Spleen (tissue), 11 donors: ENCODE data around the gene ZNF777. TPM values are rescaled to one million over a fixed set of nuclear protein-coding genes. Genes with fewer than 3 reads are reported as not detected.

Experiments used
- DNase-seq: peaks from one replicate; pipeline ENCODE4 v3.0.0-alpha.2; 2020
- H3K27ac ChIP-seq, 8 donors: fragments of 200-600 bp; sonication (generic) in 7 of 8; 1 replicate in 4 of 8; 2 replicates in 4 of 8; pipeline versions ENCODE4 v1.5.0 to v1.8.0; 2016 to 2021; ENCODE audit warnings: inconsistent platforms in 4 of 8, mild to moderate bottlenecking in 4 of 8, moderate library complexity in 1 of 8
- H3K27me3 ChIP-seq, 7 donors: fragments of 200-600 bp; sonication (generic) in 6 of 7; replicated peaks in 1 of 7; 1 replicate in 4 of 7; 2 replicates in 3 of 7; pipeline versions ENCODE4 v1.5.0 to v1.8.0; 2016 to 2021; ENCODE audit warnings: inconsistent platforms in 3 of 7, mild to moderate bottlenecking in 1 of 7
- H3K36me3 ChIP-seq, 6 donors: fragments of 200-600 bp; sonication (generic) in 5 of 6; 1 replicate in 4 of 6; 2 replicates in 2 of 6; pipeline versions ENCODE4 v1.5.0 to v1.8.0; 2016 to 2021; ENCODE audit warnings: inconsistent platforms in 2 of 6
- H3K4me1 ChIP-seq, 6 donors: fragments of 200-600 bp; sonication (generic) in 5 of 6; 1 replicate in 3 of 6; 2 replicates in 3 of 6; pipeline versions ENCODE4 v1.5.0 to v1.8.0; 2016 to 2021; ENCODE audit warnings: inconsistent platforms in 3 of 6
- H3K4me3 ChIP-seq, 8 donors: fragments of 200-600 bp; sonication (generic) in 7 of 8; 1 replicate in 4 of 8; 2 replicates in 4 of 8; pipeline versions ENCODE4 v1.5.0 to v1.8.0; 2016 to 2021; ENCODE audit warnings: inconsistent platforms in 4 of 8, mild to moderate bottlenecking in 4 of 8, moderate library complexity in 2 of 8
- H3K9me3 ChIP-seq, 8 donors: fragments of 200-600 bp; sonication (generic) in 7 of 8; 1 replicate in 4 of 8; 2 replicates in 4 of 8; pipeline versions ENCODE4 v1.5.0 to v1.8.0; 2016 to 2021; ENCODE audit warnings: inconsistent platforms in 4 of 8
- CTCF ChIP-seq, 11 experiments: fragments of 200-600 bp in 7 of 11; fragments of 450-650 bp in 4 of 11; sonication (generic) in 4 of 11; IDR thresholded peaks in 8 of 11; conservative IDR thresholded peaks in 3 of 11; 1 replicate in 7 of 11; 2 replicates in 4 of 11; pipeline versions ENCODE4 v1.4.0 to v1.8.0; 2016 to 2021; ENCODE audit warnings: antibody characterized with exemption in 11 of 11, inconsistent platforms in 4 of 11, mild to moderate bottlenecking in 1 of 11
- POLR2A ChIP-seq, 3 donors: fragments of 450-650 bp; IDR thresholded peaks; one replicate each; pipeline ENCODE4 v1.5.1; 2017; ENCODE audit warnings: antibody characterized with exemption in 3 of 3, mild to moderate bottlenecking in 1 of 3
- POLR2AphosphoS5 ChIP-seq, 3 donors: sonication (generic); formaldehyde crosslinking; IDR thresholded peaks; one replicate each; pipeline ENCODE4 v1.5.1; 2017; ENCODE audit warnings: antibody characterized with exemption in 3 of 3
- WGBS, 5 donors: extraction: QIAGEN DNeasy Blood & Tissue Kit in 3 of 5; methylation state at CpG; one replicate each; pipeline versions ENCODE4 v1.1.5 to v1.1.7; 2013 to 2018; 5-methylcytosine and 5-hydroxymethylcytosine counted together
- intact Hi-C: fragments of 100-400 bp; cut with DNase I; formaldehyde crosslinking; loops from one replicate; pipeline ENCODE4 v1.15.0; 2023; ENCODE audit warnings: low total_unique reads
- polyA plus RNA-seq, 3 donors: library from polyadenylated mRNA; stranded (reverse); fragments of 200-250 nt; gene quantifications; one replicate each; pipeline ENCODE4 v1.2.1, GENCODE V29; 2013
- total RNA-seq, 7 donors: library from RNA; depleted of rRNA in 3 of 7; stranded (reverse); fragments of >200 nt in 3 of 7; fragmentation: NEBNext Ultra II Directional in 4 of 7; extraction: Animal tissue kit (Norgen Biotek cat#: 25700) in 4 of 7; gene quantifications; one replicate each; pipeline versions ENCODE4 v1.1.0 to v1.2.1, GENCODE V29; 2016 to 2021
- donor health status: healthy with polysubstance abuse.
- donor health status: DM: no; HTN: no; CAD: no; lungs with moderate emphysema.
- donor health status: DM: no; HTN: no; CAD: no.
- donor health status: Bipolar disorder and iron deficiency.
- donor health status: healthy.
- donor health status: DM: no; HTN: no; CAD: no.
- donor health status: DM: yes; HTN: yes; CAD: no.

The ZNF777 gene
- total and polyA plus RNA-seq, 10 donors, result 3.4 to 12.6 (median 10.1) TPM

GRCh38 chr7:149456506-149457421 is 4.1 kb downstream of the ZNF777 start:
- H3K4me1 ChIP-seq, result peaks cover 9 to 46% (median 25%) of the 10 kb centered on the region in 6 donors
- intact Hi-C loops, result no loop called here
- H3K36me3 ChIP-seq, result peaks cover 0 to 54% (median 34%) of the 10 kb centered on the region in 6 donors
- WGBS, 5 donors, result 85 to 90% (median 89%) methylated on average over 11 of the region's 11 CpGs
- no peaks in the 10 kb centered on the region for H3K9me3 ChIP-seq
- TF ChIP-seq POLR2AphosphoS5 (IDR thresholded peaks at IDR 0.05), result no peak
- no peak for TF ChIP-seq CTCF (IDR thresholded peaks at IDR 0.05 in 8 of 11, conservative IDR thresholded peaks at IDR 0.05 in 3 of 11)
- no peak for TF ChIP-seq POLR2A (IDR thresholded peaks at IDR 0.05)
- H3K27me3 ChIP-seq, result peaks cover 0 to 19% (median 0%) of the 10 kb centered on the region in 7 donors
- H3K4me3 ChIP-seq, result no peak overlapping the region
- no peak for DNase-seq
- H3K27ac ChIP-seq, result no peak overlapping the region

GRCh38 chr7:149455175-149455950 is 5.5 kb downstream of the ZNF777 start:
- 89 to 96% (median 92%) methylated on average over 24 of the region's 24 CpGs for WGBS, 5 donors
- intact Hi-C loops, result no loop called here
- H3K36me3 ChIP-seq, result peaks cover 0 to 68% (median 44%) of the 10 kb centered on the region in 6 donors
- H3K4me1 ChIP-seq, result peaks cover 9 to 37% (median 20%) of the 10 kb centered on the region in 6 donors
- H3K4me3 ChIP-seq, result no peak overlapping the region
- TF ChIP-seq POLR2A (IDR thresholded peaks at IDR 0.05), result no peak
- no peak for TF ChIP-seq POLR2AphosphoS5 (IDR thresholded peaks at IDR 0.05)
- no peak for TF ChIP-seq CTCF (IDR thresholded peaks at IDR 0.05 in 8 of 11, conservative IDR thresholded peaks at IDR 0.05 in 3 of 11)
- no peaks in the 10 kb centered on the region for H3K9me3 ChIP-seq
- no peak for DNase-seq
- H3K27me3 ChIP-seq, result peaks cover 0 to 8% (median 0%) of the 10 kb centered on the region in 7 donors
- no peak overlapping the region for H3K27ac ChIP-seq

- Histone ChIP-seq H3K27ac (no peak overlapping the region), H3K36me3 (peaks cover 0 to 74% (median 51%) of the 10 kb centered on the region in 6 donors), H3K9me3 (no peaks in the 10 kb centered on the region), H3K4me3 (no peak overlapping the region), H3K27me3 (peaks cover 0 to 7% (median 0%) of the 10 kb centered on the region in 7 donors), H3K4me1 (peaks cover 9 to 37% (median 19%) of the 10 kb centered on the region in 6 donors)
- peak; percentile 11 for DNase-seq
- no peak for TF ChIP-seq POLR2A (IDR thresholded peaks at IDR 0.05)
- TF ChIP-seq CTCF (IDR thresholded peaks at IDR 0.05 in 8 of 11, conservative IDR thresholded peaks at IDR 0.05 in 3 of 11), result no peak
- TF ChIP-seq POLR2AphosphoS5 (IDR thresholded peaks at IDR 0.05), result no peak
- 91 to 97% (median 93%) methylated on average over 5 of the region's 5 CpGs for WGBS, 5 donors
- intact Hi-C loops, result no loop called here
Observed at GRCh38 chr7:149454750-149455149, 6.1 kb downstream of the ZNF777 start.
